PC-9 (cell line): Measurements from ENCODE around the gene ANP32A. TPM values are rescaled to one million over a fixed set of nuclear protein-coding genes. Genes with fewer than 3 reads are reported as not detected.

Source experiments
- BruUV-seq: library from RNA; stranded (reverse); fragments of 400-500 nt; replicated peaks from 2 replicates; lab custom pipeline; 2021; lab: Mats Ljungman, UMichigan
- CTCF ChIA-PET: fragments of 300-600 bp; sonication (Branson Sonifier 250); formaldehyde crosslinking; loops from one replicate; lab custom pipeline; 2022; ENCODE audit warnings: antibody characterized with exemption; lab: Charles Lee
- POLR2A ChIA-PET: fragments of 300-600 bp; sonication (Branson Sonifier 250); formaldehyde crosslinking; loops from one replicate; lab custom pipeline; 2022; ENCODE audit warnings: antibody characterized with exemption; ENCODE audit not compliant: unreplicated experiment; lab: Charles Lee
- DNase-seq, 2 experiments: peaks; one replicate each; pipeline versions ENCODE4 v3.0.0 to v3.0.0-alpha.2; 2015 to 2022; ENCODE audit warnings: mixed read lengths in 1 of 2
- H2AFZ ChIP-seq: fragments of 200-600 bp; sonication (generic); 2 replicates; pipeline ENCODE4 v1.8.1; 2017; ENCODE audit warnings: antibody characterized with exemption
- H3F3A ChIP-seq: fragments of 200-600 bp; sonication (generic); 2 replicates; pipeline ENCODE4 v1.8.1; 2017; ENCODE audit warnings: antibody characterized with exemption, mild to moderate bottlenecking, low read depth; ENCODE audit not compliant: insufficient read depth
- H3K27ac ChIP-seq: fragments of 200-600 bp; sonication (generic); 2 replicates; pipeline ENCODE4 v1.6.1; 2016; ENCODE audit warnings: mixed run types
- H3K27me3 ChIP-seq: fragments of 200-600 bp; sonication (generic); 2 replicates; pipeline ENCODE4 v1.6.1; 2016; ENCODE audit warnings: low read depth, mixed run types; ENCODE audit not compliant: insufficient read depth
- H3K36me3 ChIP-seq: fragments of 200-600 bp; sonication (generic); 2 replicates; pipeline ENCODE4 v1.6.1; 2016; ENCODE audit warnings: low read depth, mixed run types
- H3K4me1 ChIP-seq: fragments of 200-600 bp; sonication (generic); replicated peaks from 2 replicates; pipeline ENCODE4 v1.6.1; 2016; ENCODE audit warnings: mixed run types; ENCODE audit not compliant: insufficient read depth
- H3K4me2 ChIP-seq: fragments of 200-600 bp; sonication (generic); 2 replicates; pipeline ENCODE4 v1.6.1; 2017; ENCODE audit warnings: mixed run types
- H3K4me3 ChIP-seq: fragments of 200-600 bp; sonication (generic); 2 replicates; pipeline ENCODE4 v1.6.1; 2016; ENCODE audit warnings: mixed run types
- H3K79me2 ChIP-seq: fragments of 200-600 bp; sonication (generic); 2 replicates; pipeline ENCODE4 v1.6.1; 2017; ENCODE audit warnings: low read depth, mixed run types
- H3K9me2 ChIP-seq: fragments of 200-600 bp; sonication (generic); 2 replicates; pipeline ENCODE4 v1.8.1; 2017; ENCODE audit warnings: mild to moderate bottlenecking; ENCODE audit not compliant: insufficient read depth
- H3K9me3 ChIP-seq: fragments of 200-600 bp; sonication (generic); 2 replicates; pipeline ENCODE4 v1.8.1; 2016; ENCODE audit warnings: low read depth; ENCODE audit not compliant: insufficient read depth
- H4K20me1 ChIP-seq: fragments of 200-600 bp; sonication (generic); 2 replicates; pipeline ENCODE4 v1.8.1; 2017; ENCODE audit not compliant: insufficient read depth
- CTCF ChIP-seq: fragments of 200-600 bp; sonication (generic); conservative IDR thresholded peaks from 2 replicates; pipeline ENCODE4 v1.6.1; 2017; ENCODE audit warnings: mixed run types, antibody characterized with exemption, mild to moderate bottlenecking, moderate library complexity
- EZH2 ChIP-seq: fragments of 200-600 bp; sonication (generic); IDR thresholded peaks from 2 replicates; pipeline ENCODE4 v1.8.0; 2017; ENCODE audit warnings: antibody characterized with exemption, low read depth
- intact Hi-C: fragments of 100-400 bp; cut with micrococcal nuclease; formaldehyde crosslinking; loops from one replicate; pipeline ENCODE4 v1.10.0; 2022; ENCODE audit not compliant: unreplicated experiment
- total RNA-seq: library from RNA; stranded (reverse); gene quantifications from 2 replicates; pipeline ENCODE4 v1.2.3, GENCODE V29; 2021

ANP32A gene
- total RNA-seq, 1 experiment from 2014 or later = 182 TPM

DNA sequence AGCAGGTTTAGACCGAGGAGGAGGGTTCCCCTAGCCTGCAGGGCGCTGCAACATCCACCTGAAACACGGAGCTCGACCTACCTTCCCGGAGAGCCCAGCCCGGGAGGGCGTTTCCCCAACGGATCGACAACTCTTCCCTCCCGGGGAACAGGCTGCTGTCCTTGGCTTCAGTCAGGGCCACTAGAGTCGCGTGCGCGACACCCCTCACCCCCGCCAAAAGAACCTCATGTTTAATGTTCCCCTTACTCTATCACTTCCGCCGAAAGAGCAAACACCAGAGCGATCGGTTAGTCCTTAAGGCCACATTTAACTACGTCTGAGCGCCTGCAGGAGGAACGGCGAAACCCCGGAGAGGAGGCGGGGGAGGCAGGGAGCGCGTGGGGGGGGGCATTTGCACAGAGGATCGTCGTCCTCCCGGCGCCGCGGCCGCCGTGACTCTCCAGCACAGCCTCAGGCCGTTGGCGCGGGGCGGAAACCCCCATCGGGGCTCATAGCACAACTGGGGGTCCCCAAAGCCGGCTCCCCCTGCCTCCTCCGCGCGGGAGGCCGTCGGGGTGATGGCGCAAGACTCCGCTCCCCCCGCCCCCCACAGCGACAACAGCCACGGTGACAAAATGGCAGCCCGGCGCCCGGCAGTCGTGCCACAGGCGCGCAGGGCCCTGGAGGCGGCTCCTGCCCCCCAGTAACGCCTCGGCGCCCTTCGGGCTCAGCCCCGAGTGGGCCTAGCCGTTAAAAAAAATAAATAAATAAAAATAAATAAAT lies 3.2 kb downstream of the ANP32A start:
- H3K4me3 ChIP-seq = peak overlapping the region; percentile 89
- H2AFZ ChIP-seq = peak overlapping the region; percentile 50; the same call in 1 of the 2 replicates
- ChIA-PET POLR2A (interaction anchor here (0.6 kb wide), 1 partner anchor 597 kb away, joined by 3 read pairs; the partner anchor contains the start of gene KIF23), CTCF (no interaction called here)
- H3K4me1 ChIP-seq = peaks cover 22% of the 10 kb centered on the region
- peaks cover 9% of the 10 kb centered on the region; the same call in 1 of the 2 replicates for H3F3A ChIP-seq
- H3K36me3 ChIP-seq = no peaks in the 10 kb centered on the region; the same call in 1 of the 2 replicates
- no peak for TF ChIP-seq EZH2
- no peak for TF ChIP-seq CTCF
- peak overlapping the region; percentile 73 for H3K4me2 ChIP-seq
- peak overlapping the region; percentile 87 for H3K27ac ChIP-seq
- H3K79me2 ChIP-seq = peaks cover 93% of the 10 kb centered on the region
- DNase-seq = peak in 1 of 2 experiments; percentile 53
- no peaks in the 10 kb centered on the region for H3K9me2 ChIP-seq
- BruUV-seq = no TSS peak
- peaks cover 34% of the 10 kb centered on the region for H4K20me1 ChIP-seq
- intact Hi-C loops = no loop called here
- H3K9me3 ChIP-seq = no peaks in the 10 kb centered on the region
- no peaks in the 10 kb centered on the region for H3K27me3 ChIP-seq

DNA sequence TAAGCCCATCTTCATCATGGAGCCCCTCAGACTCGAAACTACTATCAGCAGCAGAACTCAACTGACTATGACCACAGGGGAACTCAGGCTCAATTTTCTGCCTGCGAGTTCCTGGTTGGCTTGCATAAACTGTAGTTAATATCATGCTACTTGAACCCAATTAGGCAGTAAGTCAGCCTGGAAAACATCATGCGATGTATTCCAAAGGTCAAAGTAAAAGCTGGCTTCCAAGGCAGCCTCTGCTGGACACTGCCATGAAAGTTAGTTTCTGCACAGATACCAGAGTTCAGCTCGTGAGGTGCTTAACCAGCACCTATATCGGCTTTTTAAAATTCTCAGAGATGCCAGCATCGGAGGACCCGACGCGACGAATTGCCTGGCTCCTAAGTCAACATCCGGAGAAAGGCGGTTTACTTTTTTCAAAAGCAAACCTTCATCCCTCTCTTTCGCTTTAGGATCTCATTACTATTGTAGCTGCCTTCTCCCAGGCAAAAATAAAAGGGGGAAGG lies 3.8 kb downstream of the ANP32A start:
- TSS peak; percentile 29 for BruUV-seq
- peak overlapping the region; percentile 73 for H3K4me2 ChIP-seq
- intact Hi-C loops = no loop called here
- no peaks in the 10 kb centered on the region for H3K9me2 ChIP-seq
- ChIA-PET CTCF (no interaction called here), POLR2A (no interaction called here)
- H3K27ac ChIP-seq = peak overlapping the region; percentile 87
- H3F3A ChIP-seq = peaks cover 5% of the 10 kb centered on the region; the same call in 1 of the 2 replicates
- H3K79me2 ChIP-seq = peaks cover 95% of the 10 kb centered on the region
- TF ChIP-seq EZH2 (no peak), CTCF (no peak)
- H3K9me3 ChIP-seq = no peaks in the 10 kb centered on the region
- DNase-seq = peak in 1 of 2 experiments; percentile 38
- peak overlapping the region; percentile 50; the same call in 1 of the 2 replicates for H2AFZ ChIP-seq
- H3K27me3 ChIP-seq = no peaks in the 10 kb centered on the region
- H3K4me3 ChIP-seq = peak overlapping the region; percentile 89
- peaks cover 40% of the 10 kb centered on the region for H4K20me1 ChIP-seq
- peaks cover 19% of the 10 kb centered on the region for H3K4me1 ChIP-seq
- no peaks in the 10 kb centered on the region; the same call in 1 of the 2 replicates for H3K36me3 ChIP-seq

- intact Hi-C loops = no loop called here
- no peaks in the 10 kb centered on the region; the same call in 1 of the 2 replicates for H3K36me3 ChIP-seq
- no peak for TF ChIP-seq CTCF
- no peak for TF ChIP-seq EZH2
- no peaks in the 10 kb centered on the region for H3K27me3 ChIP-seq
- CTCF ChIA-PET = no interaction called here
- H3K27ac ChIP-seq = peak overlapping the region; percentile 87
- peak overlapping the region; percentile 89; the same call in 1 of the 2 replicates for H3K4me3 ChIP-seq
- peaks cover 95% of the 10 kb centered on the region for H3K79me2 ChIP-seq
- H3K9me2 ChIP-seq = no peaks in the 10 kb centered on the region
- no TSS peak for BruUV-seq
- DNase-seq = no peak
- no peak overlapping the region for H2AFZ ChIP-seq
- peaks cover 19% of the 10 kb centered on the region for H3K4me1 ChIP-seq
- POLR2A ChIA-PET = no interaction called here
- no peaks in the 10 kb centered on the region; the same call in 1 of the 2 replicates for H3F3A ChIP-seq
- H3K4me2 ChIP-seq = peak overlapping the region; percentile 73
- H3K9me3 ChIP-seq = no peaks in the 10 kb centered on the region
- peaks cover 47% of the 10 kb centered on the region for H4K20me1 ChIP-seq
Measured at GRCh38 chr15:68816158-68816557, 4.5 kb downstream of the ANP32A start.
